K562 (cell line): Measurements from ENCODE around the gene ANO6. TPM values are rescaled to one million over a fixed set of nuclear protein-coding genes. Genes with fewer than 3 reads are reported as not detected.

Experiments
- ATAC-seq: fragments of 200-7000 bp; cut with Tn5 transposase; 3 replicates; pipeline ENCODE4 v1.9.1; 2020; ENCODE audit warnings: moderate library complexity
- BruUV-seq: library from RNA; stranded (reverse); fragments of 400-500 nt; replicated peaks from 2 replicates; lab custom pipeline; 2021; lab: Mats Ljungman, UMichigan
- CTCF ChIA-PET: fragments of 300-600 bp; formaldehyde crosslinking; extraction: SDS; loops from one replicate; lab custom pipeline; 2021; ENCODE audit warnings: low intra/inter-chr PET ratio; lab: Yijun Ruan, JAX
- POLR2A ChIA-PET: fragments of 300-600, 350-650 bp; sonication (Branson Sonifier 250); formaldehyde crosslinking; extraction: SDS; loops from one replicate; lab custom pipeline; 2021; ENCODE audit warnings: antibody characterized with exemption, inconsistent platforms; lab: Yijun Ruan, JAX
- DNase-seq, 4 experiments: peaks; one replicate each; pipeline versions ENCODE4 v3.0.0 to v3.0.0-alpha.2; 2011 to 2018; ENCODE audit warnings: low spot score in 3 of 4, mixed read lengths in 3 of 4; ENCODE audit errors: extremely low read depth in 1 of 4
- FAIRE-seq: peaks from 2 replicates; lab custom pipeline; 2011; peaks lifted over from hg19 to GRCh38; lab: Jason Lieb, UNC
- H2AFZ ChIP-seq: 2 replicates; pipeline ENCODE4 v1.6.0; 2011; ENCODE audit warnings: low read depth, low read length, control low read depth, inconsistent platforms
- H3K27ac ChIP-seq: fragments of 200-600 bp; 3 replicates; pipeline ENCODE4 v1.8.0; 2011; ENCODE audit warnings: low read depth, mild to moderate bottlenecking, control low read depth, inconsistent platforms, low read length, moderate library complexity, mixed read lengths; ENCODE audit errors: extremely low read depth
- H3K27me3 ChIP-seq, 2 experiments: fragments of 300-600 bp in 1 of 2; 2 replicates in 1 of 2; 3 replicates in 1 of 2; pipeline versions ENCODE4 v1.6.0 to v1.8.0; 2011; ENCODE audit warnings: inconsistent platforms in 2 of 2, low read length in 2 of 2, mild to moderate bottlenecking in 1 of 2, mixed read lengths in 1 of 2, moderate library complexity in 1 of 2; ENCODE audit not compliant: control insufficient read depth in 2 of 2, insufficient read depth in 2 of 2
- H3K36me3 ChIP-seq: fragments of 300-600 bp; 3 replicates; pipeline ENCODE4 v1.8.0; 2011; ENCODE audit warnings: mild to moderate bottlenecking, low read length, inconsistent platforms; ENCODE audit not compliant: control insufficient read depth, insufficient read depth
- H3K4me1 ChIP-seq, 2 experiments: fragments of 200-600 bp in 1 of 2; replicated peaks in 1 of 2; 2 replicates in 1 of 2; 3 replicates in 1 of 2; pipeline versions ENCODE4 v1.5.1 to v1.8.0; 2011; ENCODE audit warnings: inconsistent platforms in 2 of 2, low read length in 2 of 2, mild to moderate bottlenecking in 1 of 2, mixed read lengths in 1 of 2, moderate library complexity in 1 of 2; ENCODE audit not compliant: control insufficient read depth in 2 of 2, insufficient read depth in 2 of 2
- H3K4me2 ChIP-seq: 2 replicates; pipeline ENCODE4 v1.6.1; 2011; ENCODE audit warnings: low read length, control low read depth, inconsistent platforms, mixed read lengths; ENCODE audit not compliant: insufficient read depth
- H3K4me3 ChIP-seq: fragments of 200-600 bp; sonication (generic), shearing (Covaris generic); 2 replicates; pipeline ENCODE4 v1.5.1; 2016; ENCODE audit warnings: control low read depth, inconsistent platforms
- H3K79me2 ChIP-seq: fragments of 200-600 bp; 3 replicates; pipeline ENCODE4 v1.8.0; 2011; ENCODE audit warnings: low read length, inconsistent platforms; ENCODE audit not compliant: control insufficient read depth, insufficient read depth
- H3K9ac ChIP-seq, 2 experiments: 2 replicates each; pipeline versions ENCODE4 v1.6.0 to v1.6.1; 2011; ENCODE audit warnings: low read depth in 2 of 2, low read length in 2 of 2, control low read depth in 1 of 2, inconsistent platforms in 1 of 2, mild to moderate bottlenecking in 1 of 2, mixed read lengths in 1 of 2; ENCODE audit not compliant: insufficient read depth in 1 of 2
- H3K9me1 ChIP-seq: one replicate; pipeline ENCODE4 v1.6.0; 2011; ENCODE audit warnings: inconsistent platforms, mild to moderate bottlenecking, low read length, moderate library complexity; ENCODE audit not compliant: control insufficient read depth, insufficient read depth
- H3K9me3 ChIP-seq: replicated peaks from 2 replicates; pipeline ENCODE4 v1.5.1; 2011; ENCODE audit warnings: low read depth, low read length, inconsistent platforms; ENCODE audit not compliant: control insufficient read depth, insufficient read depth
- H4K20me1 ChIP-seq: replicated peaks from 2 replicates; pipeline ENCODE4 v1.6.1; 2011; ENCODE audit warnings: low read length, inconsistent platforms, mixed read lengths; ENCODE audit not compliant: control insufficient read depth, insufficient read depth
- FOS ChIP-seq: IDR thresholded peaks from 3 replicates; pipeline ENCODE4 v1.6.1; 2011; ENCODE audit not compliant: insufficient read length; ENCODE audit errors: extremely low read depth
- LCOR ChIP-seq: sonication (generic); formaldehyde crosslinking; IDR thresholded peaks from 2 replicates; pipeline ENCODE4 v1.8.0; 2022; ENCODE audit warnings: mild to moderate bottlenecking, missing genetic modification reagents
- MYBL2 ChIP-seq, 2 experiments: fragments of 450-650 bp in 1 of 2; sonication (generic) in 1 of 2; formaldehyde crosslinking in 1 of 2; IDR thresholded peaks; 2 replicates each; pipeline versions ENCODE4 v1.6.1 to v1.8.1; 2017 to 2022; ENCODE audit warnings: borderline replicate concordance in 1 of 2, inconsistent platforms in 1 of 2, low read depth in 1 of 2, mild to moderate bottlenecking in 1 of 2, missing genetic modification reagents in 1 of 2, moderate library complexity in 1 of 2
- NFRKB ChIP-seq: fragments of 450-650 bp; IDR thresholded peaks from 2 replicates; pipeline ENCODE4 v1.6.1; 2016; ENCODE audit warnings: low read depth
- NR2C1 ChIP-seq, 2 experiments: fragments of 450-650 bp; IDR thresholded peaks; 2 replicates each; pipeline ENCODE4 v1.6.1; 2017; ENCODE audit warnings: mild to moderate bottlenecking in 2 of 2, antibody characterized with exemption in 1 of 2, inconsistent platforms in 1 of 2, missing compliant biosample characterization in 1 of 2, missing genetic modification characterization in 1 of 2
- TFAM ChIP-seq: fragments of 250-450 bp; sonication (Bioruptor Pico); conservative IDR thresholded peaks from 2 replicates; pipeline ENCODE4 v1.5.0; 2021; ENCODE audit warnings: mild to moderate bottlenecking, moderate library complexity
- YBX1 ChIP-seq: fragments of 450-650 bp; IDR thresholded peaks from 2 replicates; pipeline ENCODE4 v1.7.1; 2016; ENCODE audit warnings: mild to moderate bottlenecking
- ZMIZ1 ChIP-seq, 2 experiments: fragments of 150-350 bp in 1 of 2; IDR thresholded peaks; 2 replicates each; pipeline ENCODE4 v1.6.1; 2012 to 2016; ENCODE audit warnings: low read depth in 2 of 2, low read length in 2 of 2, mild to moderate bottlenecking in 1 of 2, moderate library complexity in 1 of 2
- ZNF583 ChIP-seq: fragments of 250-450 bp; sonication (Bioruptor Pico); IDR thresholded peaks from 2 replicates; pipeline ENCODE4 v1.4.0; 2020
- ZNF699 ChIP-seq: fragments of 250-450 bp; sonication (Bioruptor Pico); IDR thresholded peaks from 2 replicates; pipeline ENCODE4 v1.8.0; 2021; ENCODE audit warnings: mild to moderate bottlenecking, moderate library complexity; ENCODE audit not compliant: insufficient replicate concordance
- WGBS: fragments of 100-300 bp; shearing (Covaris generic); methylation state at CpG from one replicate; pipeline ENCODE4 v1.1.6; 2016; ENCODE audit warnings: low coverage, mixed read lengths; ENCODE audit not compliant: insufficient coverage; ENCODE audit errors: missing lambda C conversion rate; 5-methylcytosine and 5-hydroxymethylcytosine counted together
- in situ Hi-C: fragments of 300-500 bp; cut with MboI; formaldehyde crosslinking; loops from 4 replicates; pipeline ENCODE4 v1.15.0; 2018; ENCODE audit warnings: inconsistent platforms, mixed read lengths
- intact Hi-C: fragments of 100-400 bp; cut with micrococcal nuclease; formaldehyde crosslinking; loops from 2 replicates; pipeline ENCODE4 v1.14.2; 2022
- polyA plus RNA-seq, 8 experiments: library from polyadenylated mRNA; depleted of rRNA in 4 of 8; stranded (reverse) in 5 of 8; unstranded in 3 of 8; fragments of >200 nt; fragmentation: Nextera tagmentation in 2 of 8; fragmentation: Illumina TruSeq in 1 of 8; extraction: Ambion mirVana in 2 of 8; extraction: Trizol in 1 of 8; gene quantifications; 2 replicates each; pipeline versions ENCODE4 v1.2.1 to v1.2.3, GENCODE V29; 2011 to 2014; ENCODE audit warnings: inconsistent platforms in 1 of 8, missing spikeins in 1 of 8
- total RNA-seq, 7 experiments: library from RNA; depleted of rRNA in 6 of 7; stranded (reverse); fragments of >200 nt in 6 of 7; fragmentation: Illumina TruSeq in 2 of 7; extraction: Trizol in 2 of 7; gene quantifications; 2 replicates each; pipeline versions ENCODE4 v1.2.1 to v1.2.3, GENCODE V29; 2011 to 2021; ENCODE audit warnings: low replicate concordance in 1 of 7
- TF ChIP-seq, protein P1 (sequence below): sonication (generic); formaldehyde crosslinking; IDR thresholded peaks from 2 replicates; pipeline ENCODE4 v1.8.0; 2023; ENCODE audit warnings: mild to moderate bottlenecking, missing genetic modification reagents
- TF ChIP-seq, protein P2 (sequence below), 2 experiments: fragments of 200-800 bp in 1 of 2; sonication (Bioruptor generic) in 1 of 2; sonication (generic) in 1 of 2; formaldehyde crosslinking in 1 of 2; IDR thresholded peaks in 1 of 2; conservative IDR thresholded peaks in 1 of 2; 2 replicates each; pipeline versions ENCODE4 v1.5.0 to v1.6.1; 2016 to 2020; ENCODE audit warnings: missing compliant biosample characterization in 1 of 2, missing genetic modification characterization in 1 of 2, missing genetic modification reagents in 1 of 2

Gene ANO6
- total and polyA plus RNA-seq, 9 of the 15 experiments (the other 6 are each of a cell fraction or from before 2014, with no cell fraction given), result 3.5 to 24.7 (median 20.3) TPM

DNA sequence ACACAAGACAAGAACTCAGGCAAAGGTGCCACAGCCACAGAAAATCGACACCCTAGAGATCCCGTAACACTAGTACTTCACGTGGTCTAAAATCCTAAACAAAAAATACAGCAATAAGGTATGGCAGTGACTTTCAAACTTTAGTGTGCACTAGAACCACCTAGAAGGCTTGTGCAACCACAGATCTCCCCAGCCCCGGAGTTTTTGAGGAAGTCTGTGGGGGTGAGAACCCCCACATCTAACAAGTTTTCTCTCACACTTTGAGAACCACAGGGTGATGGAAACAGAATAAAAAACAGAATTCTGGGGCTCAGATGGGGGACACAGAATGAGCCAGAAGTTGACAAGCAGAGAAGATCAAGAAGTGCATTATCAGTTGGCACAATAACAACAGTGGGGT lies 254.0 kb downstream of the ANO6 start (continued):
- TF ChIP-seq ZNF699 (CRISPR knock-in tag) (no peak), ZNF583 (no peak)

GRCh38 chr12:45473636-45474035 lies 257.7 kb downstream of the ANO6 start:
- Histone ChIP-seq H3K9me1 (no peaks in the 10 kb centered on the region), H3K9ac (no peak overlapping the region), H3K4me3 (no peak overlapping the region), H4K20me1 (no peaks in the 10 kb centered on the region), H3K9me3 (no peaks in the 10 kb centered on the region), H3K4me1 (peaks cover 0 to 5% of the 10 kb centered on the region in 2 experiments; a peak in 1 of 5 replicates), H3K79me2 (no peaks in the 10 kb centered on the region), H2AFZ (no peak overlapping the region), H3K27ac (no peak overlapping the region), H3K36me3 (no peaks in the 10 kb centered on the region), H3K4me2 (no peak overlapping the region), H3K27me3 (peaks cover 0 to 7% of the 10 kb centered on the region in 2 experiments; a peak in 1 of 5 replicates)
- in situ Hi-C loops (no loop called here), intact Hi-C loops (no loop called here)
- 3% methylated on average over 3 of the region's 3 CpGs for WGBS
- ChIA-PET CTCF (no interaction called here), POLR2A (interaction anchor here (1.5 kb wide), 1 partner anchor 13 kb away, joined by 3 read pairs; no protein-coding TSS in a partner anchor)
- ATAC-seq (no peak), DNase-seq (no peak), FAIRE-seq (no peak)
- BruUV-seq, result no TSS peak
- TF ChIP-seq FOS (no peak), NFRKB (no peak), YBX1 (no peak), ZMIZ1 (IDR thresholded peaks at IDR 0.05; ENCODE audit: low read depth in 2 of 2, low read length in 2 of 2) (no peak), NR2C1 (IDR thresholded peaks at IDR 0.05) (no peak), NR2C1 (tag; IDR thresholded peaks at IDR 0.05) (no peak), LCOR (CRISPR knock-in tag) (no peak), TFAM (no peak), MYBL2 (IDR thresholded peaks at IDR 0.05; ENCODE audit: low read depth) (no peak), MYBL2 (CRISPR knock-in tag; IDR thresholded peaks at IDR 0.05; ENCODE audit: borderline replicate concordance) (no peak)
- TF ChIP-seq, protein P1, sequence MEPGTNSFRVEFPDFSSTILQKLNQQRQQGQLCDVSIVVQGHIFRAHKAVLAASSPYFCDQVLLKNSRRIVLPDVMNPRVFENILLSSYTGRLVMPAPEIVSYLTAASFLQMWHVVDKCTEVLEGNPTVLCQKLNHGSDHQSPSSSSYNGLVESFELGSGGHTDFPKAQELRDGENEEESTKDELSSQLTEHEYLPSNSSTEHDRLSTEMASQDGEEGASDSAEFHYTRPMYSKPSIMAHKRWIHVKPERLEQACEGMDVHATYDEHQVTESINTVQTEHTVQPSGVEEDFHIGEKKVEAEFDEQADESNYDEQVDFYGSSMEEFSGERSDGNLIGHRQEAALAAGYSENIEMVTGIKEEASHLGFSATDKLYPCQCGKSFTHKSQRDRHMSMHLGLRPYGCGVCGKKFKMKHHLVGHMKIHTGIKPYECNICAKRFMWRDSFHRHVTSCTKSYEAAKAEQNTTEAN (CRISPR knock-in tag), result no peak
- TF ChIP-seq, protein P2, sequence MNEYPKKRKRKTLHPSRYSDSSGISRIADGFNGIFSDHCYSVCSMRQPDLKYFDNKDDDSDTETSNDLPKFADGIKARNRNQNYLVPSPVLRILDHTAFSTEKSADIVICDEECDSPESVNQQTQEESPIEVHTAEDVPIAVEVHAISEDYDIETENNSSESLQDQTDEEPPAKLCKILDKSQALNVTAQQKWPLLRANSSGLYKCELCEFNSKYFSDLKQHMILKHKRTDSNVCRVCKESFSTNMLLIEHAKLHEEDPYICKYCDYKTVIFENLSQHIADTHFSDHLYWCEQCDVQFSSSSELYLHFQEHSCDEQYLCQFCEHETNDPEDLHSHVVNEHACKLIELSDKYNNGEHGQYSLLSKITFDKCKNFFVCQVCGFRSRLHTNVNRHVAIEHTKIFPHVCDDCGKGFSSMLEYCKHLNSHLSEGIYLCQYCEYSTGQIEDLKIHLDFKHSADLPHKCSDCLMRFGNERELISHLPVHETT (CRISPR knock-in tag; conservative IDR thresholded peaks at IDR 0.05 in 1 of 2, IDR thresholded peaks at IDR 0.05 in 1 of 2), result no peak
